ENCODE measurements around the gene SIRPG.

GRCh38 chr20:1676650-1677049 is 19.1 kb upstream of the SIRPG start:
- TF ChIP-seq CTCF (IDR thresholded peaks at IDR 0.05) = no peak
- no peak for TF ChIP-seq POLR2A (IDR thresholded peaks at IDR 0.05)

Measured in heart left ventricle (tissue), 13 donors.